GM19438 (cell line): Measurements from ENCODE around the gene NR1H4.
"Not testable (repeated sequence)": the region's sequence is repeated elsewhere in the genome, so short reads cannot be mapped to it uniquely, and the experiment has no call there.

Experiments
- ATAC-seq: cut with Tn5 transposase; IDR thresholded peaks from one replicate; pipeline ENCODE4 v1.9.1; 2021; ENCODE audit warnings: low read depth; ENCODE audit not compliant: unreplicated experiment

Gene NR1H4

GRCh38 chr12:100468126-100468525 lies 5.5 kb upstream of the NR1H4 start:
- no peak for ATAC-seq

- ATAC-seq = no peak
Measured at GRCh38 chr12:100472325-100472724, 1.3 kb upstream of the NR1H4 start.

- no peak for ATAC-seq
Measured at GRCh38 chr12:100473050-100473715, 483 bp upstream of the NR1H4 start.

- ATAC-seq = no peak
Measured at GRCh38 chr12:100474617-100475016, 951 bp downstream of the NR1H4 start.

GRCh38 chr12:100476013-100476751 lies 2.5 kb downstream of the NR1H4 start:
- ATAC-seq = no peak

GRCh38 chr12:100481021-100481420 lies 7.4 kb downstream of the NR1H4 start:
- ATAC-seq = no peak

GRCh38 chr12:100484183-100484886 lies 10.7 kb downstream of the NR1H4 start:
- ATAC-seq = no peak

- no peak for ATAC-seq
Measured at GRCh38 chr12:100484891-100485471, 11.3 kb downstream of the NR1H4 start.

GRCh38 chr12:100485983-100486382 lies 12.3 kb downstream of the NR1H4 start:
- ATAC-seq = no peak

GRCh38 chr12:100489251-100489820 lies 15.7 kb downstream of the NR1H4 start:
- ATAC-seq = no peak

- no peak for ATAC-seq
Measured at GRCh38 chr12:100490056-100490455, 16.4 kb downstream of the NR1H4 start.

GRCh38 chr12:100491104-100491503 lies 17.4 kb downstream of the NR1H4 start:
- ATAC-seq = no peak

- ATAC-seq = no peak
Measured at GRCh38 chr12:100493396-100494012, 19.8 kb downstream of the NR1H4 start.

- ATAC-seq = no peak
Measured at GRCh38 chr12:100494026-100494425, 20.4 kb downstream of the NR1H4 start.

GRCh38 chr12:100494538-100494937 lies 20.9 kb downstream of the NR1H4 start:
- ATAC-seq = no peak

- no peak for ATAC-seq
Measured at GRCh38 chr12:100497105-100497795, 23.6 kb downstream of the NR1H4 start.

- no peak for ATAC-seq
Measured at GRCh38 chr12:100498141-100498540, 24.5 kb downstream of the NR1H4 start.

- ATAC-seq = no peak
Measured at GRCh38 chr12:100499416-100499815, 25.8 kb downstream of the NR1H4 start.

- not testable (repeated sequence) for ATAC-seq
Measured at GRCh38 chr12:100502718-100503117, 29.1 kb downstream of the NR1H4 start.

GRCh38 chr12:100503228-100503628 lies 29.6 kb downstream of the NR1H4 start:
- no peak for ATAC-seq
